Kidney (tissue), 14 donors: ENCODE data around the gene PLD5. TPM values are rescaled to one million over a fixed set of nuclear protein-coding genes. Genes with fewer than 3 reads are reported as not detected.

ENCODE experiments used
- DNase-seq, 5 donors: peaks; one replicate each; pipeline ENCODE4 v3.0.0-alpha.2; 2013 to 2020
- FAIRE-seq: peaks from 2 replicates; lab custom pipeline; 2012; peaks lifted over from hg19 to GRCh38; lab: Jason Lieb, UNC
- H3K27ac ChIP-seq, 2 donors: one replicate each; pipeline ENCODE4 v1.7.0; 2013; ENCODE audit warnings: low read depth in 2 of 2, low read length in 2 of 2, inconsistent platforms in 1 of 2
- H3K27me3 ChIP-seq: one replicate; pipeline ENCODE4 v1.7.1; 2013; ENCODE audit warnings: low read length, inconsistent platforms; ENCODE audit not compliant: control insufficient read depth, insufficient read depth
- H3K36me3 ChIP-seq, 3 donors: one replicate each; pipeline versions ENCODE4 v1.7.0 to v1.7.1; 2013; ENCODE audit warnings: low read length in 3 of 3, control low read depth in 1 of 3, inconsistent platforms in 1 of 3; ENCODE audit not compliant: insufficient read depth in 3 of 3, control insufficient read depth in 2 of 3
- H3K4me1 ChIP-seq, 3 donors: one replicate each; pipeline versions ENCODE4 v1.7.0 to v1.7.1; 2013; ENCODE audit warnings: low read length in 3 of 3, inconsistent platforms in 1 of 3, low read depth in 1 of 3; ENCODE audit not compliant: control insufficient read depth in 2 of 3, insufficient read depth in 2 of 3
- H3K4me3 ChIP-seq, 3 donors: one replicate each; pipeline versions ENCODE4 v1.7.0 to v1.8.1; 2013; ENCODE audit warnings: low read length in 3 of 3, control low read depth in 1 of 3, inconsistent platforms in 1 of 3
- H3K9ac ChIP-seq, 3 donors: one replicate each; pipeline versions ENCODE4 v1.7.0 to v1.7.1; 2013; ENCODE audit warnings: low read length in 3 of 3, control low read depth in 1 of 3, inconsistent platforms in 1 of 3
- H3K9me3 ChIP-seq, 3 donors: one replicate each; pipeline versions ENCODE4 v1.7.0 to v1.7.1; 2013; ENCODE audit warnings: low read length in 3 of 3, control low read depth in 1 of 3, inconsistent platforms in 1 of 3; ENCODE audit not compliant: control insufficient read depth in 2 of 3, insufficient read depth in 1 of 3
- CTCF ChIP-seq: IDR thresholded peaks from 3 replicates; pipeline ENCODE4 v1.5.1; 2012; ENCODE audit warnings: mild to moderate bottlenecking, moderate library complexity, borderline replicate concordance; ENCODE audit not compliant: insufficient read depth; ENCODE audit errors: extremely low read depth
- intact Hi-C: fragments of 100-400 bp; cut with DNase I; formaldehyde crosslinking; loops from one replicate; pipeline ENCODE4 v1.11.1; 2022
- polyA plus RNA-seq: library from polyadenylated mRNA; stranded (reverse); fragments of 350-450 nt; fragmentation: Illumina TruSeq; extraction: RNeasy Lipid Tissue Mini Kit (QIAGEN cat#74804); gene quantifications from one replicate; pipeline ENCODE4 v1.2.3, GENCODE V29; 2014; ENCODE audit warnings: low read depth, low replicate concordance; ENCODE audit not compliant: insufficient read depth
- total RNA-seq: library from RNA; stranded (reverse); fragmentation: NEBNext Ultra II Directional; extraction: Animal tissue kit (Norgen Biotek cat#: 25700); gene quantifications from one replicate; pipeline ENCODE4 v1.2.1, GENCODE V29; 2021
- donor health status: control.
- donor health status: control.
- donor health status: control.
- donor health status: control.
- donor health status: control.
- donor health status: DM: yes; HTN: yes; CAD: no.
- donor health status: Normal renal cell carcinoma (clear cell type).

PLD5 gene
- total and polyA plus RNA-seq, 2 donors from 2014 or later = 0.24 to 0.47 TPM

- H3K27ac ChIP-seq = no peak overlapping the region
- intact Hi-C loops = no loop called here
- no peak overlapping the region for H3K9ac ChIP-seq
- H3K9me3 ChIP-seq = no peaks in the 10 kb centered on the region
- H3K36me3 ChIP-seq = no peaks in the 10 kb centered on the region
- FAIRE-seq (no peak), DNase-seq (no peak)
- H3K27me3 ChIP-seq = no peaks in the 10 kb centered on the region
- no peaks in the 10 kb centered on the region for H3K4me1 ChIP-seq
- TF ChIP-seq CTCF = no peak
- H3K4me3 ChIP-seq = no peak overlapping the region
Measured at GRCh38 chr1:242506724-242507123, 17.8 kb downstream of the PLD5 start.

GRCh38 chr1:242489545-242489944 lies 35.0 kb downstream of the PLD5 start:
- intact Hi-C loops = no loop called here
- no peak overlapping the region for H3K27ac ChIP-seq
- no peak for FAIRE-seq
- peaks cover 0 to 2% (median 0%) of the 10 kb centered on the region in 3 donors for H3K9me3 ChIP-seq
- no peaks in the 10 kb centered on the region for H3K4me1 ChIP-seq
- no peak for TF ChIP-seq CTCF
- H3K27me3 ChIP-seq = no peaks in the 10 kb centered on the region
- no peaks in the 10 kb centered on the region for H3K36me3 ChIP-seq
- no peak for DNase-seq
- H3K4me3 ChIP-seq = no peak overlapping the region
- no peak overlapping the region for H3K9ac ChIP-seq

GRCh38 chr1:242477944-242478343 lies 46.6 kb downstream of the PLD5 start:
- intact Hi-C loops = no loop called here
- peak in 1 of 5 donors; percentile 48 for DNase-seq
- Histone ChIP-seq H3K4me3 (no peak overlapping the region), H3K27ac (no peak overlapping the region), H3K27me3 (no peaks in the 10 kb centered on the region), H3K9ac (no peak overlapping the region), H3K4me1 (no peaks in the 10 kb centered on the region), H3K9me3 (no peaks in the 10 kb centered on the region), H3K36me3 (no peaks in the 10 kb centered on the region)
- no peak for TF ChIP-seq CTCF
- FAIRE-seq = no peak

- H3K36me3 ChIP-seq = no peaks in the 10 kb centered on the region
- H3K27me3 ChIP-seq = no peaks in the 10 kb centered on the region
- intact Hi-C loops = no loop called here
- H3K9me3 ChIP-seq = no peaks in the 10 kb centered on the region
- DNase-seq (no peak), FAIRE-seq (no peak)
- TF ChIP-seq CTCF = no peak
- H3K4me3 ChIP-seq = no peak overlapping the region
- H3K4me1 ChIP-seq = no peaks in the 10 kb centered on the region
- H3K27ac ChIP-seq = no peak overlapping the region
- H3K9ac ChIP-seq = no peak overlapping the region
Measured at GRCh38 chr1:242470774-242471173, 53.7 kb downstream of the PLD5 start.
